PC-9 (cell line): ENCODE measurements around the gene SLIT1.

ENCODE experiments used
- EZH2 ChIP-seq: fragments of 200-600 bp; sonication (generic); IDR thresholded peaks from 2 replicates; pipeline ENCODE4 v1.8.0; 2017; ENCODE audit warnings: antibody characterized with exemption, low read depth
- TF ChIP-seq, protein P1 (sequence below): fragments of 200-600 bp; sonication (generic); conservative IDR thresholded peaks from 2 replicates; pipeline ENCODE4 v1.6.1; 2017; ENCODE audit warnings: mixed run types, antibody characterized with exemption, mild to moderate bottlenecking, moderate library complexity

DNA sequence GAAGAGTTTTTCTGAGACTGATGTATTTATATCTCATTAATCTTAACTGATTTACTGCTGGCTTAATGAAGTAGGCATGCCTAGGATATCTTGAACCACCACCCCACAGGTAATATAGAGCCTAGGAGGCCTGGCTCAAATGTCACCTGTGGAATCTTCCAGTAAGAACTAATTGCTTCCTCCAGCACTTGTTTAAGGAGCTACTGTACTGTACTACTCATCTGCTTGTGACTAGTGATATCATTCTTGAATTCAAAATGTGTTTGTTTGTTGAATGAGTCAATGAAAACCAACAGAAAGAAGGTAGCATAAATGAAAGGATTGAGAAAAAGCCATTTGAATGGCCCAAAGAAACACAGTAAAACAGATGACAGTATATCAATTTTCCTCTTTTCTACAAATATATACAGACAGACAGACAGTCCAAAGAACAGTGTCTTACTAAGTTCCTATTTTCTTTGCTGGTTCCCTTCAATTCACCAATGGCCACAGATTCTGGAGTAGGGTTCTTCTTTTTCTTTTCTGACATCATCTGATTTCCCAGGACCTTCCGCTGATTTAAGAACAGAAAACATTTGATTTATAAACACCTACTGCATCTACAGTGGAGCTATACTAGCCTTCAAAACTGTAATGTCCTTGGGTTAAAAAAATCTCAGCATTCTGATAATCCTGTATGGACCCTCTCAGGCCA is 43.7 kb upstream of the SLIT1 start:
- TF ChIP-seq, protein P1, sequence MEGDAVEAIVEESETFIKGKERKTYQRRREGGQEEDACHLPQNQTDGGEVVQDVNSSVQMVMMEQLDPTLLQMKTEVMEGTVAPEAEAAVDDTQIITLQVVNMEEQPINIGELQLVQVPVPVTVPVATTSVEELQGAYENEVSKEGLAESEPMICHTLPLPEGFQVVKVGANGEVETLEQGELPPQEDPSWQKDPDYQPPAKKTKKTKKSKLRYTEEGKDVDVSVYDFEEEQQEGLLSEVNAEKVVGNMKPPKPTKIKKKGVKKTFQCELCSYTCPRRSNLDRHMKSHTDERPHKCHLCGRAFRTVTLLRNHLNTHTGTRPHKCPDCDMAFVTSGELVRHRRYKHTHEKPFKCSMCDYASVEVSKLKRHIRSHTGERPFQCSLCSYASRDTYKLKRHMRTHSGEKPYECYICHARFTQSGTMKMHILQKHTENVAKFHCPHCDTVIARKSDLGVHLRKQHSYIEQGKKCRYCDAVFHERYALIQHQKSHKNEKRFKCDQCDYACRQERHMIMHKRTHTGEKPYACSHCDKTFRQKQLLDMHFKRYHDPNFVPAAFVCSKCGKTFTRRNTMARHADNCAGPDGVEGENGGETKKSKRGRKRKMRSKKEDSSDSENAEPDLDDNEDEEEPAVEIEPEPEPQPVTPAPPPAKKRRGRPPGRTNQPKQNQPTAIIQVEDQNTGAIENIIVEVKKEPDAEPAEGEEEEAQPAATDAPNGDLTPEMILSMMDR: no peak
- TF ChIP-seq EZH2: no peak
